Esophagus muscularis mucosa (tissue), 3 donors: Measurements from ENCODE around the gene LRRC7.

ENCODE experiments used
- CTCF ChIP-seq, 3 experiments: fragments of 200-600 bp in 2 of 3; fragments of 450-650 bp in 1 of 3; sonication (generic) in 2 of 3; IDR thresholded peaks; one replicate each; pipeline ENCODE4 v1.5.1; 2017 to 2019; ENCODE audit warnings: antibody characterized with exemption in 3 of 3, mild to moderate bottlenecking in 2 of 3, moderate library complexity in 1 of 3
- POLR2A ChIP-seq: fragments of 450-650 bp; IDR thresholded peaks from one replicate; pipeline ENCODE4 v1.6.1; 2017; ENCODE audit warnings: antibody characterized with exemption, moderate library complexity, mild to moderate bottlenecking, low read depth
- POLR2AphosphoS5 ChIP-seq, 2 donors: sonication (generic); formaldehyde crosslinking; IDR thresholded peaks; one replicate each; pipeline ENCODE4 v1.6.1; 2017; ENCODE audit warnings: antibody characterized with exemption in 2 of 2

- no peak for TF ChIP-seq POLR2A
- no peak for TF ChIP-seq POLR2AphosphoS5 (IDR thresholded peaks at IDR 0.05)
- TF ChIP-seq CTCF (IDR thresholded peaks at IDR 0.05), result no peak
These were observed 418.2 kb downstream of the LRRC7 start for GRCh38 chr1:69985901-69986439.
